Cerebellar cortex (tissue), 1 donor: ENCODE results near the gene CRIP1.
A peak's percentile ranks its signal among the peaks of the same experiment; 100 is the strongest.

Source experiments
- DNase-seq: peaks from one replicate; pipeline ENCODE4 v3.0.0-alpha.2; 2015; ENCODE audit warnings: low spot score

CRIP1 gene

GRCh38 chr14:105450864-105451720, 35.6 kb upstream of the CRIP1 start:
- DNase-seq, result no peak

- no peak for DNase-seq
Observed at GRCh38 chr14:105452963-105453362, 33.7 kb upstream of the CRIP1 start.

GRCh38 chr14:105453847-105454246, 32.8 kb upstream of the CRIP1 start:
- DNase-seq, result no peak

GRCh38 chr14:105455086-105455640, 31.5 kb upstream of the CRIP1 start:
- DNase-seq, result no peak

- no peak for DNase-seq
Observed at GRCh38 chr14:105455766-105456660, 30.7 kb upstream of the CRIP1 start.

- DNase-seq, result no peak
Observed at GRCh38 chr14:105456736-105457617, 29.7 kb upstream of the CRIP1 start.

- DNase-seq, result no peak
Observed at GRCh38 chr14:105458010-105458409, 28.7 kb upstream of the CRIP1 start.

GRCh38 chr14:105458571-105458970, 28.1 kb upstream of the CRIP1 start:
- no peak for DNase-seq

GRCh38 chr14:105460116-105460515, 26.6 kb upstream of the CRIP1 start:
- no peak for DNase-seq

- no peak for DNase-seq
Observed at GRCh38 chr14:105460616-105461015, 26.1 kb upstream of the CRIP1 start.

- no peak for DNase-seq
Observed at GRCh38 chr14:105461903-105462302, 24.8 kb upstream of the CRIP1 start.

- DNase-seq, result no peak
Observed at GRCh38 chr14:105464501-105464900, 22.2 kb upstream of the CRIP1 start.

- no peak for DNase-seq
Observed at GRCh38 chr14:105465209-105466031, 21.3 kb upstream of the CRIP1 start.

- no peak for DNase-seq
Observed at GRCh38 chr14:105466531-105467248, 20.0 kb upstream of the CRIP1 start.

- DNase-seq, result peak; percentile 51
Observed at GRCh38 chr14:105467249-105467941, 19.3 kb upstream of the CRIP1 start.

- peak; percentile 85 for DNase-seq
Observed at GRCh38 chr14:105467942-105468471, 18.7 kb upstream of the CRIP1 start.

GRCh38 chr14:105468621-105469241, 18.0 kb upstream of the CRIP1 start:
- DNase-seq, result no peak

- no peak for DNase-seq
Observed at GRCh38 chr14:105469456-105470349, 17.0 kb upstream of the CRIP1 start.
